MM.1S (cell line): ENCODE results near the gene SUDS3.

Source experiments
- EZH2phosphoT487 ChIP-seq: fragments of 300-600 bp; sonication (generic); IDR thresholded peaks from 2 replicates; pipeline ENCODE4 v1.6.1; 2018; ENCODE audit warnings: antibody characterized with exemption, low read length
- TF ChIP-seq, protein P1 (sequence below): fragments of 300-600 bp; sonication (generic); IDR thresholded peaks from 2 replicates; pipeline ENCODE4 v1.5.1; 2016; ENCODE audit warnings: antibody characterized with exemption, low read length, mixed read lengths

- TF ChIP-seq, protein P1, sequence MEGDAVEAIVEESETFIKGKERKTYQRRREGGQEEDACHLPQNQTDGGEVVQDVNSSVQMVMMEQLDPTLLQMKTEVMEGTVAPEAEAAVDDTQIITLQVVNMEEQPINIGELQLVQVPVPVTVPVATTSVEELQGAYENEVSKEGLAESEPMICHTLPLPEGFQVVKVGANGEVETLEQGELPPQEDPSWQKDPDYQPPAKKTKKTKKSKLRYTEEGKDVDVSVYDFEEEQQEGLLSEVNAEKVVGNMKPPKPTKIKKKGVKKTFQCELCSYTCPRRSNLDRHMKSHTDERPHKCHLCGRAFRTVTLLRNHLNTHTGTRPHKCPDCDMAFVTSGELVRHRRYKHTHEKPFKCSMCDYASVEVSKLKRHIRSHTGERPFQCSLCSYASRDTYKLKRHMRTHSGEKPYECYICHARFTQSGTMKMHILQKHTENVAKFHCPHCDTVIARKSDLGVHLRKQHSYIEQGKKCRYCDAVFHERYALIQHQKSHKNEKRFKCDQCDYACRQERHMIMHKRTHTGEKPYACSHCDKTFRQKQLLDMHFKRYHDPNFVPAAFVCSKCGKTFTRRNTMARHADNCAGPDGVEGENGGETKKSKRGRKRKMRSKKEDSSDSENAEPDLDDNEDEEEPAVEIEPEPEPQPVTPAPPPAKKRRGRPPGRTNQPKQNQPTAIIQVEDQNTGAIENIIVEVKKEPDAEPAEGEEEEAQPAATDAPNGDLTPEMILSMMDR: no peak
- no peak for TF ChIP-seq EZH2phosphoT487
Measured at GRCh38 chr12:118463677-118464076, 87.3 kb downstream of the SUDS3 start.
